Smooth muscle cell (in vitro differentiated cells): ENCODE data around the gene LDHB. TPM values are rescaled to one million over a fixed set of nuclear protein-coding genes. Genes with fewer than 3 reads are reported as not detected.

Source experiments
- DNase-seq: peaks from one replicate; lab custom pipeline; 2025; ENCODE audit not compliant: unreplicated experiment; lab: John Stamatoyannopoulos, UW
- H2AFZ ChIP-seq: fragments of 200-600 bp; sonication (generic); 2 replicates; pipeline ENCODE4 v1.6.0; 2016; ENCODE audit warnings: antibody characterized with exemption, low read depth, mild to moderate bottlenecking
- H3F3A ChIP-seq: fragments of 200-600 bp; sonication (generic); 2 replicates; pipeline ENCODE4 v1.6.0; 2017; ENCODE audit warnings: antibody characterized with exemption, low read depth
- H3K27ac ChIP-seq: fragments of 200-600 bp; sonication (generic); 2 replicates; pipeline ENCODE4 v1.5.1; 2016; ENCODE audit warnings: low read depth, mild to moderate bottlenecking
- H3K27me3 ChIP-seq: fragments of 200-600 bp; sonication (generic); 2 replicates; pipeline ENCODE4 v1.6.1; 2016; ENCODE audit warnings: low read depth, mild to moderate bottlenecking
- H3K36me3 ChIP-seq: fragments of 200-600 bp; sonication (generic); 2 replicates; pipeline ENCODE4 v1.5.1; 2016; ENCODE audit warnings: low read depth
- H3K4me1 ChIP-seq: fragments of 200-600 bp; sonication (generic); 2 replicates; pipeline ENCODE4 v1.5.1; 2016; ENCODE audit warnings: low read depth
- H3K4me2 ChIP-seq: fragments of 200-600 bp; sonication (generic); 2 replicates; pipeline ENCODE4 v1.6.0; 2016; ENCODE audit warnings: mild to moderate bottlenecking
- H3K4me3 ChIP-seq: fragments of 200-600 bp; sonication (generic); 2 replicates; pipeline ENCODE4 v1.5.1; 2016; ENCODE audit warnings: mild to moderate bottlenecking
- H3K79me2 ChIP-seq: fragments of 200-600 bp; sonication (generic); 2 replicates; pipeline ENCODE4 v1.6.0; 2016; ENCODE audit warnings: low read depth, mild to moderate bottlenecking
- H3K9ac ChIP-seq: fragments of 200-600 bp; sonication (generic); 2 replicates; pipeline ENCODE4 v1.6.0; 2016; ENCODE audit warnings: low read depth
- H3K9me3 ChIP-seq: fragments of 200-600 bp; sonication (generic); replicated peaks from 2 replicates; pipeline ENCODE4 v1.5.1; 2016; ENCODE audit warnings: low read depth
- H4K20me1 ChIP-seq: fragments of 200-600 bp; sonication (generic); 2 replicates; pipeline ENCODE4 v1.6.0; 2016; ENCODE audit warnings: low read depth
- CTCF ChIP-seq: fragments of 200-600 bp; sonication (generic); IDR thresholded peaks from 2 replicates; pipeline ENCODE4 v1.5.1; 2017; ENCODE audit warnings: borderline replicate concordance, mild to moderate bottlenecking, antibody characterized with exemption; ENCODE audit not compliant: insufficient read depth, poor library complexity, severe bottlenecking
- WGBS: methylation state at CpG from one replicate; pipeline ENCODE4 v1.1.7; 2016; ENCODE audit warnings: low lambda C conversion rate; 5-methylcytosine and 5-hydroxymethylcytosine counted together
- polyA plus RNA-seq: library from polyadenylated mRNA; unstranded; fragments of >200 nt; fragmentation: Nextera tagmentation; extraction: Ambion mirVana; gene quantifications from 2 replicates; pipeline ENCODE4 v1.2.1, GENCODE V29; 2016
- total RNA-seq: library from RNA; depleted of rRNA; stranded (reverse); fragments of >200 nt; gene quantifications from 2 replicates; pipeline ENCODE4 v1.2.3, GENCODE V29; 2014

The LDHB gene
- 328 and 414 TPM in 2 replicates for total RNA-seq
- polyA plus RNA-seq: 416 and 427 TPM in 2 replicates

DNA sequence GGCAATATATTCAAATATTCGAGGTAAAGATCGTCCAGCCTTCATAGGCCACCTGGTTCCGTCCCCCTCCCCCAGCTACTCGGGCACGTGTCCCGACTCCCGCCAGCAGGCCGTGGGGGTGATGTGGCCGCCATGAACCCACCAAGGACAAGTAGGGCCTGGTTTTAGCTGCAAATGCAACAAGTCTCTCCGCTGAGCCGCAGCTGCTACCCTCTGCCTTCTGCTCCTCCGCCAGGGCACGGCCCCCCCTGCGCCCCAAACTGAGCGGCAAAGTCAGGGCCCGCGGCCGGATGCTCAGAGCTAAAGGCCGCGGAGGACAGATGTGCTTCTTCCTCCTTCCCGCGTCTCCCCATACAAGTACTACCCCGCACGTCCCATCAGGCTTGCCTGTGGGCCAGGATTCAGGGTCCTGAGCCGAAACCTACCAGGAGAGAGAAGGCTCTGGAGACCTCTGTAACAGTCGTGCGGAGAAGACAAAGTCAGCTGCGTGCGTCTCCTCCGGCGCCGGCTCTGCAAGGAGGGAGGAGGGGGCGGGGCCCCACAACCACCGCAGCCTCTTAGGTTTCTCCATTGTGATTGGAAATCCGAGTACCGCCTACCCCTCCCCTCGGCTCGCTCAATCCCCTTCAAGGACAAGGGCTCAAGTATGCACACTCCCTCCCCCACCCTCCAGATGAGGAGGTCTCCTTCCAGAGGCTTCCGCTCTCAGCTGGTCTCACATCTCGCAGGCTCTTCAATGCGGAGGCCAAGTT lies at the start of gene LDHB:
Gene LDHB, minus strand, starts transcription at position 517 of the 752 bp plus-strand sequence. CDS start 3,171 bp downstream, outside the sequence.
- peak within 1 kb of the TSS; percentile 44 for H3K9ac ChIP-seq
- H3F3A ChIP-seq: no peaks in the 10 kb centered on the region
- 1% methylated on average over 41 of the region's 41 CpGs for WGBS
- H4K20me1 ChIP-seq: peaks cover 27% of the 10 kb centered on the region
- H3K4me3 ChIP-seq: peak within 1 kb of the TSS; percentile 71
- peaks cover 14% of the 10 kb centered on the region for H3K4me1 ChIP-seq
- peak within 1 kb of the TSS; percentile 57 for H3K27ac ChIP-seq
- no peaks in the 10 kb centered on the region for H3K9me3 ChIP-seq
- H3K36me3 ChIP-seq: no peaks in the 10 kb centered on the region
- peak within 1 kb of the TSS; percentile 91 for H2AFZ ChIP-seq
- peak within 1 kb of the TSS; percentile 89 for H3K4me2 ChIP-seq
- no peaks in the 10 kb centered on the region for H3K27me3 ChIP-seq
- DNase-seq: peak; percentile 73
- peaks cover 42% of the 10 kb centered on the region for H3K79me2 ChIP-seq
- TF ChIP-seq CTCF: no peak

GRCh38 chr12:21704847-21705246 lies 47.2 kb upstream of the LDHB start:
- Histone ChIP-seq H3K4me1 (no peaks in the 10 kb centered on the region), H3K9me3 (no peaks in the 10 kb centered on the region), H3K27ac (no peak overlapping the region), H3K36me3 (no peaks in the 10 kb centered on the region), H4K20me1 (no peaks in the 10 kb centered on the region), H3K79me2 (no peaks in the 10 kb centered on the region), H3K4me3 (no peak overlapping the region), H3K9ac (no peak overlapping the region), H3K27me3 (no peaks in the 10 kb centered on the region), H2AFZ (no peak overlapping the region), H3F3A (no peaks in the 10 kb centered on the region), H3K4me2 (no peak overlapping the region)
- 87% methylated on average over 4 of the region's 4 CpGs for WGBS
- no peak for TF ChIP-seq CTCF
- DNase-seq: no peak

GRCh38 chr12:21699851-21700250 lies 42.2 kb upstream of the LDHB start:
- Histone ChIP-seq H3K27me3 (no peaks in the 10 kb centered on the region), H3K4me1 (no peaks in the 10 kb centered on the region), H3K4me3 (no peak overlapping the region), H3K27ac (no peak overlapping the region), H3K9ac (no peak overlapping the region), H2AFZ (no peak overlapping the region), H3K9me3 (no peaks in the 10 kb centered on the region), H4K20me1 (no peaks in the 10 kb centered on the region), H3K4me2 (no peak overlapping the region), H3F3A (no peaks in the 10 kb centered on the region), H3K36me3 (no peaks in the 10 kb centered on the region), H3K79me2 (no peaks in the 10 kb centered on the region)
- TF ChIP-seq CTCF: no peak
- DNase-seq: no peak
